Muscle of back (tissue), 11 donors: ENCODE measurements around the gene MAG. TPM values are rescaled to one million over a fixed set of nuclear protein-coding genes. Genes with fewer than 3 reads are reported as not detected.
A peak's percentile ranks its signal among the peaks of the same experiment; 100 is the strongest.
"Not testable (repeated sequence)": the region's sequence is repeated elsewhere in the genome, so short reads cannot be mapped to it uniquely, and the experiment has no call there.

Experiments used
- DNase-seq, 3 donors: peaks; one replicate each; pipeline versions ENCODE4 v3.0.0 to v3.0.0-alpha.2; 2013
- polyA plus RNA-seq, 10 donors: library from polyadenylated mRNA; unstranded; fragments of 120-200 nt; gene quantifications; one replicate each; pipeline ENCODE4 v1.2.1, GENCODE V29; 2013; ENCODE audit not compliant: insufficient read length in 10 of 10

Gene MAG
- polyA plus RNA-seq, 10 donors = 0.32 to 2.2 (median 0.48) TPM

DNA sequence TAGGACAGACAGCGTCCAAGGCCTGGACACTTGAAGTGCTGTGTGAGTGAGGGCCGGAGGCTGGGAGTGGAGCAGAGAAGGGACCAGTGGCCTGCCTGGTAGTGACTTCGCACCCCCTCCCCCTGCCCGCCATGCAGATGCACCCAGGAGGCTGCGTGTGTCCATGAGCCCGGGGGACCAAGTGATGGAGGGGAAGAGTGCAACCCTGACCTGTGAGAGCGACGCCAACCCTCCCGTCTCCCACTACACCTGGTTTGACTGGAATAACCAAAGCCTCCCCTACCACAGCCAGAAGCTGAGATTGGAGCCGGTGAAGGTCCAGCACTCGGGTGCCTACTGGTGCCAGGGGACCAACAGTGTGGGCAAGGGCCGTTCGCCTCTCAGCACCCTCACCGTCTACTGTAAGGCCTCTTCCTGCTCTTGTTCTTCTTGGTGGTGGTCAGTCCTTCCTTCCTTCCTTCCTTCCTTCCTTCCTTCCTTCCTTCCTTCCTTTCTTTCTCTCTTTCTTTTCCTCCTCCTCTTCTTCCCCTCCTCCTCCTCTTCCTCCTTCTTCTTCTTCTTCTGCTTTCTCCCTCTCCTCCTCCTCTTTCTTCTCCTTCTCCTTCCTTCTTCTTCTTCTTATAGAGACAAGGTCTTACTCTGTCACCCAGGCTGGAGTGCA lies 49.7 kb downstream of the MAG start:
- no peak for DNase-seq

DNA sequence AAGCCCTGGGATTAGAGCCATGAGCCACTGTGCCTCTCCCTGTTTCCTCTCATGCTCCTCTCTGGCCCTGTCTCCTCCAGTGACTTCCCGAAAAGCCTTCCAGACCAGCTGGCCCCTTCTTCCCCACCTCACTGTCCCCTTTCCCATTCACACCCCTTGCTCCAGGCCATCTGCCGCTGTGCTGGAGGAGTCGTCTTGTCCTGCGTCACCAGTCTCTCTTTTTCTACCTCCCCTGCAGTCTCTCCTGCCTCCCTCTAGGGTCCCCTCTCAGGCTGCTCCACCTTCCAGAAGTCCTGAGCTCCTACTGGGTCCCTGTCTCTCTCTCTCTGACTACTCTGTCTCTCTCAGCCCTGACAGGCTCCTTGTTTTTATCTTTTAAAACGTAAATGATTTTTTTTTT lies 50.5 kb downstream of the MAG start:
- DNase-seq = no peak

DNA sequence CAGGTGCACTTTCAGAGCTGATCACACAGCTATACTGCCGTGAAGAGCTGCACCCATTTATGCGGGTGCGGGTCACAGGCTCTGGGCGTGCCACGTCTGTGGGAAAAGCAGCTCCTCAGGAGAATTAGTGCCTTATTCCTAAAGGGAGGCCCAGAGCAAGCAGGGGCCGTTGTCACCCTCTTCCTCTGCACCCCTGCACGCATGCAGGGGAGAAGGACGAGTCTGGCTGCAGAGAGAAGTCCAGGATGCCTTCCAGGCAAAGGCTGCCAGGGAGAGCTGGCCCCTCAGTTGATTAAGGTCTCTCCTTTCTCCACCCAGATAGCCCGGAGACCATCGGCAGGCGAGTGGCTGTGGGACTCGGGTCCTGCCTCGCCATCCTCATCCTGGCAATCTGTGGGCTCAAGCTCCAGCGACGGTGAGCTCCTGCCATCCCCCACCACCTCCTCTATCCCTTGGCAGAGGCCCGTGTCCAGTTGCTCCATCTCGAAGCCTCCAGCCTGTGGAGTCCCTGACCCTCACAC lies 52.6 kb downstream of the MAG start:
- DNase-seq = no peak

DNA sequence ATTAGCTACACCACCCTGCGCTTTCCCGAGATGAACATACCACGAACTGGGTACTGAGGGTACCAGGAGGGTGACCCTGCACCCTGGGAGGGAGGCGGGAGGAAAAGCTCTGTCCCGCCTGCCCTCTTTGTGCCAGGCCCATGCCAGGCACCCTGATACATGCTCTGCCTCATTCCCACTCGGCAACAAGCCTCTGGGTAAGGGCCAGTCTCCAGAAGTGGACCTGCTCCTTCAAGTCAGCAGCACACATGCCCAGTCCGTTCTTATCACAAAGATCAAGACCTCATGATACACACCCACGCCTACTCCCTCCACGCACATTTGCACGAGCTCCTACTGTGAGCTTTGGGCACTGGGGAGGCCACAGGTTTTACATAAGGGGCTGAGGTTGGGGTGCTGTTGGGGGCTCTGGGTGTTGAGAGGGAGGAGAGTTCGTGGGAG lies 53.7 kb downstream of the MAG start:
- no peak for DNase-seq

DNA sequence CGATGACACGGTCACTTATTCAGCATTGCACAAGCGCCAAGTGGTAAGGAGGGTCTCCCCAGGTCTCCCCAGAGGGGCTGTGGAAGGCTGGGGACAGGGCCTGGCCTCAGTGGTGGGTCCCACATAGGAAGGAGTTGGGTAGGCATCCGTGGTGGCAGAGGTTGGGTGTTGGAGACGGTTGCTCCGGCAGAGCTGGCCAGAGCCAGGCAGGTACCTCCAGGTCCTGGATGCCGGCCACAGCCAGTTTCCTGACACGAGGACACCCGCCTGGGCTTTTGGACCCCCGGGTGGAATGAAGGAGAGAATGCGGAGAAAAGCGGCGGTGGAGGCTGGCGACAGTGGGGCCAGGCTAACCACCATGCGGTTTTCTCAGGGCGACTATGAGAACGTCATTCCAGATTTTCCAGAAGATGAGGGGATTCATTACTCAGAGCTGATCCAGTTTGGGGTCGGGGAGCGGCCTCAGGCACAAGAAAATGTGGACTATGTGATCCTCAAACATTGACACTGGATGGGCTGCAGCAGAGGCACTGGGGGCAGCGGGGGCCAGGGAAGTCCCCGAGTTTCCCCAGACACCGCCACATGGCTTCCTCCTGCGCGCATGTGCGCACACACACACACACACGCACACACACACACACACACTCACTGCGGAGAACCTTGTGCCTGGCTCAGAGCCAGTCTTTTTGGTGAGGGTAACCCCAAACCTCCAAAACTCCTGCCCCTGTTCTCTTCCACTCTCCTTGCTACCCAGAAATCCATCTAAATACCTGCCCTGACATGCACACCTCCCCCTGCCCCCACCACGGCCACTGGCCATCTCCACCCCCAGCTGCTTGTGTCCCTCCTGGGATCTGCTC lies 54.5 kb downstream of the MAG start:
- DNase-seq = no peak

DNA sequence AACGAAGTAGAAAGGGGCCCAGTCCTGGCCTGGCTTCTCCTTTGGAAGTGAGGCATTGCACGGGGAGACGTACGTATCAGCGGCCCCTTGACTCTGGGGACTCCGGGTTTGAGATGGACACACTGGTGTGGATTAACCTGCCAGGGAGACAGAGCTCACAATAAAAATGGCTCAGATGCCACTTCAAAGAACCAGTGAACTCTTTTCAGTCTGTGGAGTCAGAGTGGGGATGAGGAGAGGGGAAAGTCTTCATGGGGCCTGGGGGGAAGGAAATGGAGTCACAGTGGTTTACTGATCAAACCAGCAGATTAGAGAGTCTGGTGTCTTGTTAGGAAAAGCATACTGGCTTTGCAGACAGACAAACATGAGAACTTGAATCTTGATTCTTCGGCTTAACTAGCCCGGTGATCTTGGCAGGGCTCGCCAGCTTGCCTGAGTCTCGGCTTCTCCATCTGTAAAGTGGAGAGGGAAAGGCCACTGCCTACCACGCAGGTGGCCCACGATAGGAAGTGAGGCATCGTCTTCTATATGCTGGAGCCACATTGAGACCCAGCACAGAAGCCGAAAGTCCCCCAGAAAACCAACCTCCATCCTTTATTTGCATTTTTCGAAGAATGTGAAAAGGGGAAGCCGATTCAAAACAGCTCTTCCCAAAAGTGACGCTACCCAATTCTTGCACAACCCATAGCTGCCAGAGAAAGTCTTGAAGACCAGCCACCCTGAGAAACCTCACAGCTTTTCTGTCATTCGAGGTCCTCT lies 55.4 kb downstream of the MAG start, which contains the start of gene FFAR1:
FFAR1 (plus strand) TSS at position 732 of the 759 bp plus-strand sequence. CDS start 3,650 bp downstream, outside the sequence.
- peak in 1 of 3 donors; percentile 29 for DNase-seq

DNA sequence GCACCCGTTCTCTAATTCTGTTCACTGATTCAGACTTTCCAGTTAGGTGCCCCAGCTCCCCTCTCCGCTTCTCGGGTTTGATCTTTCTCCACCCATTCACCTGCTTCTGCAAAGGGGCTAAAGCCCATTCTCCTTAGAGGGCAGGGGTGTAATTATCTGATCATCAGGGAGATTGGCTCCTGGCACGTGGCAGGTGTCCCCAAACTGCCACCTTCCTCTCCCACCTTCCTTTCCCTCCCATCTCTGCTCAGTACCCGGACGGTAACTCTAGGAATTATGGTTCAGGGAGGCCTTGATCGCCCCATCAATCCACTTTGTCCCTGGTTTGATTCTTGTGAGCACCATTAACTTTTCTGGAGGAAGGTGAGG lies 56.0 kb downstream of the MAG start:
- no peak for DNase-seq

DNA sequence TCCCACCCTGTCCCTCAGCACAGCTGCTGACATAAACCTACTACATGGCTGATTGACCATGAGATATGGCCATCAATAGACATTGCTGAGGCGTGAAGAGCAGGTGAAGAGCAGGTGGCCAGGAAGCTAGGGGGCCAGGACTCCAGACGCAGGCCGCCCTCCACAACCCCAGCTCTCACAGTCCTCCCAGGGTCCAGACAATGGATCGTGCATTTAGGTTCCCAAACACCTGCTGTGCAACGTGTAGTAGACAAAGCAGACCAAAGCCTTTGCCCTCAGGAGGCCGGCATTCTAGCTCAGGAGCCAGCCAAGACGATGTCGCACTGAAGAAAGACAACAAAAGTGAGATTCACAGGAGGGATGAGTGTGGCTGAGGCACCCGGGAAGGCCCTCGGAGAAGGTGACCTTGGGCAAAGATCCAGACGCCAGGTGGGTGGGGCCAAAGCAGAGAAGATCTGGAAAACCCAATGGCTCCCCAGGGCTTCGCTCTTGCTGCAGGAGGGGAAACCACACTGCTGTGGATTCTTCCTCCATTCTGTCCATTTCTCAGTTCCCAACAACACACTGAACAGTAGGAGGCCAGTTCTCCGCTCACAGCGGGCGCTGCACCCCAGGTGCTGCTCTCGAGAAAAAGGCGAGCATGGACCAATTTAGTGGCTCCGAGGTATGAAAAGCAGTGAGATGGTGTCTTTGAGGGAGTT lies 57.1 kb downstream of the MAG start:
- no peak for DNase-seq

DNA sequence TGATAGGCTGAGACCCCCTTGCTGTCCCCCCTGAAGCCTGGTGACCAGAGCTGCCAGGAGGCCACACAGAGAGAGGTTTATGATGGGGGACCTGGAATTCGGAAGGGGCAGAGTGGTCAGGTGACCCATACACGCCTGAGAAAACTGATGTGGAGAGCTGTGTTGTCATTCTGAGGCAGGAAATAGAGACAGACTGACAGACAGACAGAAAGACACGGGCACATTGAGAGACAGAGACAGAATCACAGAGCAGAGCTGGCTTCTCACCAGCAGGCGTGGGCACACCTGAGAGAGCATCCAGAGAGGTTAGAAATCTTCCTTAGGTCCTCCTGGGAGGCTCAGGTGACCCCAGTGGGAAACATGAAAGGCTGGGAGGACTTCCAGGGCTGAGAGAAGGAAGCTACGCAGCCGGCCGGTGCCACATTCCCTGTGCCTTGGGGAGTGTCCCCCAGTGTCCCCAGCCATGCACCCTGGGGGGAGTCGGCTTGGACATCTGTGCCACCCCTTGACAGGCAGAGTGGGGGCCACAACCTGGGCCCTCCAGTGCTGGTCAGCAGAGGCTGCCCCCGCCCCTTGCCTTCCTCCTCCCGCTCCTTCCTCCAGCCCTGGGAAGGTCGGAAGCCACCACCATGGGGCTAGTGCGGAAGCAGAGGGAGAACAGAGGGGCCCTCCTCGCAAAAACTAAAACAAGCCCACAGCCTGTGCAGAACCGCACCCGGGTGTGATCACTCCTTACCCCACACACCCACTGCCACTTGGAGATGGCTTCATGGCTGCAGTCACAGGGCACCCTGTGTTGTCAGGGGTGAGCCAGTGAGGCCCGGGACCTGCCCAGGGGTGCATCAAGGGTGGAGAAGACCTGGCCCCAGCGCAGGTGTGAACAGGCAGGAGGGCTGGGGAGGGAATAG lies 57.9 kb downstream of the MAG start:
- DNase-seq = no peak

DNA sequence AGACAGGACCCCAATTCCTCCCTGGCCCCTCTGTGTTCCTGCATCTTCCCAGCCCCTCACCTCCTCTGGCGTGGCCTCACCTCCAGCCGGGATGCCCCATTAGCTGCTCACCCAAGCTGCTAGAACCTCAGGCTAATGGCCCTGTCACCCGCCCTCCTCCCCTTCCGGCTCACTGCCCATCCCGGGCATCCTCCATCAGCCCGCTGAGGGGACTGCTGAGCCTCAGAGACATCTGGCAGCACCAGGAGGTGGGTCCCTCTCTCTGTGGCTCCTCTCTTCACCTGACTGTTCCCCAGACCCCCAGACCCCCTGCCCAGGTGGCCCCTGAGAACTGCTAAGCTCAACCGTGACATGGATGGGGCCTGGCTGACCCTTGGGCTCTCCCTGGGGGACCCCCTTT lies 58.6 kb downstream of the MAG start:
- DNase-seq = no peak

DNA sequence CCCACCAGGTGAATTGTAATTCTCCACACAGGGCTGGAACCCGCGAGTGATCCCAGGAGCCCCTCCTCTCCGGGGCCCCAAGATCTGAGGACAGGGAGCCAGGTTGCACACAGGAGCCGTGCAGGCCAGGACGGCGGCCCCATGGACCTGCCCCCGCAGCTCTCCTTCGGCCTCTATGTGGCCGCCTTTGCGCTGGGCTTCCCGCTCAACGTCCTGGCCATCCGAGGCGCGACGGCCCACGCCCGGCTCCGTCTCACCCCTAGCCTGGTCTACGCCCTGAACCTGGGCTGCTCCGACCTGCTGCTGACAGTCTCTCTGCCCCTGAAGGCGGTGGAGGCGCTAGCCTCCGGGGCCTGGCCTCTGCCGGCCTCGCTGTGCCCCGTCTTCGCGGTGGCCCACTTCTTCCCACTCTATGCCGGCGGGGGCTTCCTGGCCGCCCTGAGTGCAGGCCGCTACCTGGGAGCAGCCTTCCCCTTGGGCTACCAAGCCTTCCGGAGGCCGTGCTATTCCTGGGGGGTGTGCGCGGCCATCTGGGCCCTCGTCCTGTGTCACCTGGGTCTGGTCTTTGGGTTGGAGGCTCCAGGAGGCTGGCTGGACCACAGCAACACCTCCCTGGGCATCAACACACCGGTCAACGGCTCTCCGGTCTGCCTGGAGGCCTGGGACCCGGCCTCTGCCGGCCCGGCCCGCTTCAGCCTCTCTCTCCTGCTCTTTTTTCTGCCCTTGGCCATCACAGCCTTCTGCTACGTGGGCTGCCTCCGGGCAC lies 59.6 kb downstream of the MAG start:
- no peak for DNase-seq

DNA sequence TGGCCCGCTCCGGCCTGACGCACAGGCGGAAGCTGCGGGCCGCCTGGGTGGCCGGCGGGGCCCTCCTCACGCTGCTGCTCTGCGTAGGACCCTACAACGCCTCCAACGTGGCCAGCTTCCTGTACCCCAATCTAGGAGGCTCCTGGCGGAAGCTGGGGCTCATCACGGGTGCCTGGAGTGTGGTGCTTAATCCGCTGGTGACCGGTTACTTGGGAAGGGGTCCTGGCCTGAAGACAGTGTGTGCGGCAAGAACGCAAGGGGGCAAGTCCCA lies 60.2 kb downstream of the MAG start:
- no peak for DNase-seq

DNA sequence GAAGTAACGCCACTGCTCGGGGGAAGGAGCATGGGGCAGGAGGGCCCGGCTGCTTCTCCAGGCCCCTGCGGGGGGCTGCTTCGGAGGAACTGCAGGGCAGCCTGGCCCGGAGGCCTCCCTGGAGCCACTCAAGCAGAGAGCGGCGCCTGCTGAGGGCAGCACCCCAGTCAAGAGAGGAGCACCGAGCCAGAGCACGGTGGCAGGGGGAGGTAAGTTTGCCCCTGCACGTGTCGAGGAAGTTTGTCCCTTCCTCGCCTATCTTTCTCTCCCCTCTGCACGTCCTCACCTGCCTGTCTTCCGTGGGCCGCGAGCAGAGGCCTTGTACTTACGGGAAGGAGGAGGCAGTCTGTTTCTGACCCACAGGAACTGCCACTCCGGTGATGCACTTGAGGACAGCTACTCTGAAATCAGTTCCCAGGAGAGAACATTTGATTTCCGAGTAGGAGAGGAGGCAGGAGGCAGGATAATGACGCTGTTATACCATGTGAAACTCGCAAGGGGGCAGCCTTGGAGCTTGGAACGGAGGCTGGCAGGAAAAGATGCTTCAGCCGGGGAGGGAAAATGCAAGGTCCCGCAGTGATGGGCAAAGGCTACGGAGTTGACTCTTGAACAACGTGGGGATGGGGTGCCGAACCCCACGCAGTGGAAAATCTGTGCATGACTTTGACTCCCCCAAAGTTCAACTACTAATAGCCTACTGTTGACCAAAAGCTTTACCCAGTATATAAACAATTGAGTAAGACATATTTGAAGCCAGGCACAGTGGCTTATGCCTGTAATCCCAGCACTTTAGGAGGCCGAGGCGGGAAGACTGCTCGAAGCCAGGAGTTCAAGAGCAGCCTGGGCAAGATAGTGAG lies 60.7 kb downstream of the MAG start:
- peak; percentile 54 to 84 (median 75) for DNase-seq

DNA sequence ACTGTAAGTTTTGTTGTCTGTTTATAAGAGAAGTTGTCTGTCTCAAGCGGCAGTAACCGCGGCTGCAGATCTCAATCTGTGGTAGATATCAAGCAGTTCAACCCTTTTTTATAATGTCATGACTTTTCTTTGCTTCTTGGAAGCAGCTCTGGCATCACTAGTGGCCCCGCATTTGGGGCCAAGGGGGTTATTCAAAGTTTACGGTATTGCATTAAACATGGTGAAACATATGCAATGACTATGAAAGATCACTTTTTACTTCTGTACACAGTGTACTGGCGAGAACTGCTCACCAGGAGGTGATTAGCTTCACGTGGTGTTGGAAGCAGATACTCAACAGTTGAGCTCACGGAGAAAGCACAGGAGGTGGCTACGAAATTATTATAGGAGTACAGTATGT lies 61.7 kb downstream of the MAG start:
- DNase-seq = no peak

DNA sequence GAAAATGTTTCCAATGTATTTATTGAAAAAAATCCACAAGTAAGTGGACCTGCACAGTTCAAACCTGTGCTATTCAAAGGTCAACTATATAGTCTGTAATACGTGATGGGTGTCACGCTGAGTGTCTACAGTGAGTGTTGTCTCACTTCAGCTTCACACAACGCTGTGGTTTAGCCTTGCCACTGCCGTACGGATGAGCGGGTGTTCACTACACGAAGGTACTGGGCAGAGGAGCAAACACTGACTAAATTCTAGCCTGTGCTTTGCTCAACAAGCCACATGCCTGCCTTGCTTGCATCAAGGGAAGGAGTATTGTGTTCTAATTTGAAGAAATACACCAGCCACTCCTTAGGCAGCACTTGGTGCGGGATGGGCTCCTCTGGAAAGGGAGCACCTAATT lies 62.9 kb downstream of the MAG start:
- no peak for DNase-seq

DNA sequence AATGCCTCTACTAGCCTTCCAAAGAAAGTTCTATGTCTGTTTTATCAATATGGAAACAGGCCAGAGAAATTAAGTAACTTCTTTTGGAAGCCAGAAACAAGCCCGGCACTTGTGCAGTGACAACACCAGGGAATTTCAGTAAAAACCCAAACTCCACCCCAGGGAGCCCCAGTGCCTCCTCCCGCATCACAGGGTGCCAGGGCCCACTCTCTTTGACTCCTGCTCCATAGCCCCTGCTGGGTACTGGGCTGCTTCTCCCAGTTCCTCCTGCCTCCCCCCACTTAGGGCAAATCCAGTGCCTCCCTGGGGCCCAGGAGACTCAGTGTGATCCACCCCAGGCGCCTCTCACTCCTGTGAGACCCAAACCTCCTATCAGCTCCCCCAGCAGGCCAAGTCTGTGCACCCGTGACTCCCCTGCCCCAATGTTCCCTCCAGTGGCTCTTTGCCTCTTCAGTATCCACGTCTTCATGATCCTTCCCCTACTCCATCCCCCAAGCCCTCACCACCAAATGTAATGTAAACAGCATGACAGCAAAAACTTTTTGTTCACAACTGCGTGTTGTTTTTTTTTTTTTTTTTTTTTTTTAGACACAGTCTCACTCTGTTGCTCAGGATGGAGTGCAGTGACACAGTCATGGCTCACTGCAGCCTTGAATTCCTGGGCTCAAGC lies 64.0 kb downstream of the MAG start:
- DNase-seq = no peak

DNA sequence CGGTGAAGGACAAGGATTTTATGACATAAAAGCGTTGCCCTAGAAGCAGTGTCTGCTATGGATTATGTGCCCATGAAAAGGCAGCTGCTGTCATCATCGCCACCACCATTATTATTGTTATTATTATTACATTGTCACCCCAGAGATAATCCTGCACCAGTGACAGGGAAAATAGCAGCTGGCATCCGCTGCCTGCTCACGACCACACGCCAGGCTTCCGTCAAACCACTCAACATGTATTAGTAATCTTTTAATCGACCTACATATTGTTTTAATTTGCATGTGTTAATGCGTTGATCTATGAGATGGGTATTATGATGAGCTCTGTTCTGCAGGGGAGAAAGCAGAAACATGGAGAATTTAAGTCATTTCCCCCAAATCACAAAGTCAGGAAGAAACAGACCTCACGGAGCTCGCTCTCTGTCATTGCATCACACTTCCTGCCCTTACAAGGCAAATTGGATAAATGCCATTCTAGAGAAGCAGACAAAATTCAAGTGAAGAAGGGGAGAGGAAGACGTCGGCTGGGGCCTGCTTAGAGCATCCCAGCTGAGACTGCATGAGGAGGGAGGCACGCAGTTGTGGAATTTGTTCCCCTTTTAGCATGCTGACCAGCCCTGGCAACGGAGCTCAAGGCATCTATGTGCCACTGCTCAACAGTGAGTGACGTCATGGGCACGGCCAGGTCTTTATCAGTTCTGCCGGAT lies 66.1 kb downstream of the MAG start, which contains the start of gene FFAR3:
FFAR3 (plus strand) TSS at position 594 of the 707 bp plus-strand sequence. CDS start 431 bp downstream, outside the sequence.
- peak; percentile 14 to 54 (median 32) for DNase-seq

DNA sequence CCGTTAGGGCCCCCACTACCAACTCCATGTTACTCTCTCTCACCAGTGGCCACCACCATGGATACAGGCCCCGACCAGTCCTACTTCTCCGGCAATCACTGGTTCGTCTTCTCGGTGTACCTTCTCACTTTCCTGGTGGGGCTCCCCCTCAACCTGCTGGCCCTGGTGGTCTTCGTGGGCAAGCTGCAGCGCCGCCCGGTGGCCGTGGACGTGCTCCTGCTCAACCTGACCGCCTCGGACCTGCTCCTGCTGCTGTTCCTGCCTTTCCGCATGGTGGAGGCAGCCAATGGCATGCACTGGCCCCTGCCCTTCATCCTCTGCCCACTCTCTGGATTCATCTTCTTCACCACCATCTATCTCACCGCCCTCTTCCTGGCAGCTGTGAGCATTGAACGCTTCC lies 66.9 kb downstream of the MAG start:
- DNase-seq = not testable (repeated sequence)
